Left colon (tissue), 2 donors: ENCODE data around the gene UNC5CL. TPM values are rescaled to one million over a fixed set of nuclear protein-coding genes. Genes with fewer than 3 reads are reported as not detected.

Source experiments
- ATAC-seq: fragments of 200-7000 bp; cut with Tn5 transposase; one replicate; pipeline ENCODE4 v1.9.1; 2020; ENCODE audit warnings: mild to moderate bottlenecking, moderate library complexity
- DNase-seq, 2 donors: peaks; one replicate each; pipeline ENCODE4 v3.0.0-alpha.2; 2020
- intact Hi-C, 2 donors: fragments of 100-400 bp; cut with DNase I in 1 of 2; cut with micrococcal nuclease in 1 of 2; formaldehyde crosslinking; loops; one replicate each; pipeline versions ENCODE4 v1.11.2 to v1.14.0; 2022; cut with DNase I, micrococcal nuclease
- long read RNA-seq: library from polyadenylated mRNA; unstranded; transcript quantifications from one replicate; pipeline ENCODE4 v2.0.0, GENCODE V29; 2021
- total RNA-seq, 2 donors: library from RNA; stranded (reverse); fragmentation: NEBNext Ultra II Directional; extraction: Animal tissue kit (Norgen Biotek cat#: 25700); gene quantifications; one replicate each; pipeline ENCODE4 v1.2.1, GENCODE V29; 2021
- donor health status: DM: no; HTN: no; CAD: no.
- donor health status: DM: yes; HTN: yes; CAD: no.

The UNC5CL gene
- total RNA-seq = 1 to 10 TPM; 2.2 to 6.6 TPM
- long read RNA-seq, partial matches to known transcripts = 5 of 12 reads
- long read RNA-seq, other reads (novel, unspliced or antisense) = 6 of 12 reads

GRCh38 chr6:41039060-41039998, at the start of gene UNC5CL:
Gene UNC5CL, minus strand, starts transcription at chr6:41039221. Its CDS starts 4,147 bp downstream, at chr6:41035074.
- intact Hi-C loops = no loop called here
- DNase-seq = peak; percentile 75 to 81
- peak; percentile 77 for ATAC-seq

GRCh38 chr6:41088451-41088850, 49.4 kb upstream of the UNC5CL start:
- no peak for ATAC-seq
- DNase-seq = no peak
- intact Hi-C loops = no loop called here

- no peak for DNase-seq
- intact Hi-C loops = no loop called here
- ATAC-seq = no peak
These were observed 46.2 kb upstream of the UNC5CL start for GRCh38 chr6:41085182-41085581.

GRCh38 chr6:41083072-41083471, 44.1 kb upstream of the UNC5CL start:
- DNase-seq (no peak), ATAC-seq (no peak)
- intact Hi-C loops = no loop called here

GRCh38 chr6:41080621-41081020, 41.6 kb upstream of the UNC5CL start:
- no peak for DNase-seq
- no peak for ATAC-seq
- intact Hi-C loops = no loop called here

- intact Hi-C loops = no loop called here
- DNase-seq (no peak), ATAC-seq (no peak)
These were observed 40.1 kb upstream of the UNC5CL start for GRCh38 chr6:41079080-41079479.

GRCh38 chr6:41078101-41078500, 39.1 kb upstream of the UNC5CL start:
- DNase-seq (no peak), ATAC-seq (peak; percentile 40)
- intact Hi-C loops = no loop called here

- DNase-seq (no peak), ATAC-seq (no peak)
- intact Hi-C loops = no loop called here
These were observed 38.5 kb upstream of the UNC5CL start for GRCh38 chr6:41077536-41077935.

- no peak for DNase-seq
- intact Hi-C loops = no loop called here
- no peak for ATAC-seq
These were observed 36.9 kb upstream of the UNC5CL start for GRCh38 chr6:41075651-41076626.

GRCh38 chr6:41074692-41075436, 35.8 kb upstream of the UNC5CL start:
- no peak for DNase-seq
- intact Hi-C loops = no loop called here
- no peak for ATAC-seq

GRCh38 chr6:41073968-41074691, 35.1 kb upstream of the UNC5CL start:
- intact Hi-C loops = no loop called here
- ATAC-seq (no peak), DNase-seq (no peak)

GRCh38 chr6:41073203-41073967, 34.4 kb upstream of the UNC5CL start:
- ATAC-seq = peak; percentile 40
- intact Hi-C loops = no loop called here
- DNase-seq = peak; percentile 90 to 92

GRCh38 chr6:41072836-41073202, 33.8 kb upstream of the UNC5CL start, which contains the start of gene NFYA:
Gene NFYA, plus strand, starts transcription at chr6:41072974. Its CDS starts 6,116 bp downstream, at chr6:41079090.
- intact Hi-C loops = no loop called here
- peak in 1 of 2 donors; percentile 100 for DNase-seq
- peak; percentile 73 for ATAC-seq

GRCh38 chr6:41071923-41072835, 33.2 kb upstream of the UNC5CL start, which contains the start of gene OARD1:
Gene OARD1, minus strand, starts transcription at chr6:41072356. Its CDS starts 722 bp downstream, at chr6:41071634.
- intact Hi-C loops = no loop called here
- ATAC-seq (peak; percentile 72), DNase-seq (peak; percentile 99)

- intact Hi-C loops = no loop called here
- ATAC-seq (no peak), DNase-seq (peak in 1 of 2 donors; percentile 87)
These were observed 32.5 kb upstream of the UNC5CL start for GRCh38 chr6:41071501-41071922.

GRCh38 chr6:41066867-41067304, 27.9 kb upstream of the UNC5CL start:
- intact Hi-C loops = loop anchor here in 1 of 2 donors (10.0 kb wide), 1 partner anchor 62 kb away; no protein-coding TSS in a partner anchor
- peak; percentile 17 for ATAC-seq
- DNase-seq = peak; percentile 78 to 87
